ENCODE data around the gene SLC38A3.

SLC38A3 gene

GRCh38 chr3:50204804-50205412 is at the start of gene SLC38A3:
TSS of gene SLC38A3 (plus strand) at chr3:50205271. CDS start at chr3:50214200, 8,929 bp downstream.
- Histone ChIP-seq H3K4me1 (ENCODE audit: control insufficient read depth, insufficient read depth, low read length) (peaks cover 5% of the 10 kb centered on the region; the same call in 1 of the 2 replicates), H3K36me3 (ENCODE audit: control insufficient read depth, insufficient read depth, low read length) (no peaks in the 10 kb centered on the region), H3K4me3 (ENCODE audit: low read depth, low read length) (peak within 1 kb of the TSS; percentile 72), H3K9ac (ENCODE audit: low read depth, low read length) (no peak within 1 kb of the TSS), H3K27me3 (ENCODE audit: control insufficient read depth, insufficient read depth, low read length) (peaks cover 30% of the 10 kb centered on the region), H3K9me3 (ENCODE audit: control insufficient read depth, insufficient read depth, low read length) (no peaks in the 10 kb centered on the region), H3K27ac (ENCODE audit: low read depth, low read length) (no peak within 1 kb of the TSS)

GRCh38 chr3:50155491-50155878 is 49.6 kb upstream of the SLC38A3 start:
- no peak overlapping the region for H3K27ac ChIP-seq (ENCODE audit: low read depth, low read length)
- H3K4me3 ChIP-seq (ENCODE audit: low read depth, low read length) = peak overlapping the region; percentile 82
- peaks cover 39% of the 10 kb centered on the region for H3K4me1 ChIP-seq (ENCODE audit: control insufficient read depth, insufficient read depth, low read length)

GRCh38 chr3:50155891-50156290 is 49.2 kb upstream of the SLC38A3 start:
- peaks cover 16% of the 10 kb centered on the region for H3K36me3 ChIP-seq (ENCODE audit: control insufficient read depth, insufficient read depth, low read length)
- H3K27me3 ChIP-seq (ENCODE audit: control insufficient read depth, insufficient read depth, low read length) = peaks cover 27% of the 10 kb centered on the region
- H3K27ac ChIP-seq (ENCODE audit: low read depth, low read length) = no peak overlapping the region
- peaks cover 39% of the 10 kb centered on the region for H3K4me1 ChIP-seq (ENCODE audit: control insufficient read depth, insufficient read depth, low read length)
- no peaks in the 10 kb centered on the region for H3K9me3 ChIP-seq (ENCODE audit: control insufficient read depth, insufficient read depth, low read length)
- peak overlapping the region; percentile 82 for H3K4me3 ChIP-seq (ENCODE audit: low read depth, low read length)
- H3K9ac ChIP-seq (ENCODE audit: low read depth, low read length) = no peak overlapping the region

More at GRCh38 chr3:50155491-50155878, 49.6 kb upstream of the SLC38A3 start:
- Histone ChIP-seq H3K9me3 (ENCODE audit: control insufficient read depth, insufficient read depth, low read length) (no peaks in the 10 kb centered on the region), H3K27me3 (ENCODE audit: control insufficient read depth, insufficient read depth, low read length) (peaks cover 27% of the 10 kb centered on the region), H3K9ac (ENCODE audit: low read depth, low read length) (no peak overlapping the region), H3K36me3 (ENCODE audit: control insufficient read depth, insufficient read depth, low read length) (peaks cover 15% of the 10 kb centered on the region)

GRCh38 chr3:50156549-50157493 is 48.2 kb upstream of the SLC38A3 start:
- Histone ChIP-seq H3K9ac (ENCODE audit: low read depth, low read length) (peak overlapping the region; percentile 10; the same call in 1 of the 2 replicates), H3K36me3 (ENCODE audit: control insufficient read depth, insufficient read depth, low read length) (peaks cover 24% of the 10 kb centered on the region), H3K27me3 (ENCODE audit: control insufficient read depth, insufficient read depth, low read length) (peaks cover 27% of the 10 kb centered on the region), H3K9me3 (ENCODE audit: control insufficient read depth, insufficient read depth, low read length) (no peaks in the 10 kb centered on the region), H3K4me3 (ENCODE audit: low read depth, low read length) (peak overlapping the region; percentile 82), H3K27ac (ENCODE audit: low read depth, low read length) (no peak overlapping the region), H3K4me1 (ENCODE audit: control insufficient read depth, insufficient read depth, low read length) (peaks cover 31% of the 10 kb centered on the region; the same call in 1 of the 2 replicates)

GRCh38 chr3:50157827-50158529 is 47.1 kb upstream of the SLC38A3 start:
- Histone ChIP-seq H3K4me3 (ENCODE audit: low read depth, low read length) (no peak overlapping the region), H3K9ac (ENCODE audit: low read depth, low read length) (no peak overlapping the region), H3K4me1 (ENCODE audit: control insufficient read depth, insufficient read depth, low read length) (peaks cover 29% of the 10 kb centered on the region; the same call in 1 of the 2 replicates), H3K27me3 (ENCODE audit: control insufficient read depth, insufficient read depth, low read length) (peaks cover 26% of the 10 kb centered on the region), H3K9me3 (ENCODE audit: control insufficient read depth, insufficient read depth, low read length) (no peaks in the 10 kb centered on the region), H3K36me3 (ENCODE audit: control insufficient read depth, insufficient read depth, low read length) (peaks cover 34% of the 10 kb centered on the region), H3K27ac (ENCODE audit: low read depth, low read length) (no peak overlapping the region)

GRCh38 chr3:50158530-50159146 is 46.4 kb upstream of the SLC38A3 start:
- no peak overlapping the region for H3K9ac ChIP-seq (ENCODE audit: low read depth, low read length)
- no peak overlapping the region for H3K4me3 ChIP-seq (ENCODE audit: low read depth, low read length)
- H3K27ac ChIP-seq (ENCODE audit: low read depth, low read length) = no peak overlapping the region
- H3K36me3 ChIP-seq (ENCODE audit: control insufficient read depth, insufficient read depth, low read length) = peaks cover 37% of the 10 kb centered on the region
- H3K9me3 ChIP-seq (ENCODE audit: control insufficient read depth, insufficient read depth, low read length) = no peaks in the 10 kb centered on the region
- peaks cover 29% of the 10 kb centered on the region; the same call in 1 of the 2 replicates for H3K4me1 ChIP-seq (ENCODE audit: control insufficient read depth, insufficient read depth, low read length)
- peaks cover 19% of the 10 kb centered on the region for H3K27me3 ChIP-seq (ENCODE audit: control insufficient read depth, insufficient read depth, low read length)

- Histone ChIP-seq H3K4me3 (ENCODE audit: low read depth, low read length) (no peak overlapping the region), H3K9ac (ENCODE audit: low read depth, low read length) (no peak overlapping the region), H3K27me3 (ENCODE audit: control insufficient read depth, insufficient read depth, low read length) (peaks cover 10% of the 10 kb centered on the region), H3K27ac (ENCODE audit: low read depth, low read length) (no peak overlapping the region), H3K4me1 (ENCODE audit: control insufficient read depth, insufficient read depth, low read length) (peaks cover 33% of the 10 kb centered on the region; the same call in 1 of the 2 replicates), H3K9me3 (ENCODE audit: control insufficient read depth, insufficient read depth, low read length) (no peaks in the 10 kb centered on the region), H3K36me3 (ENCODE audit: control insufficient read depth, insufficient read depth, low read length) (peaks cover 43% of the 10 kb centered on the region)
These were observed 44.5 kb upstream of the SLC38A3 start for GRCh38 chr3:50160561-50160983.

- Histone ChIP-seq H3K27me3 (ENCODE audit: control insufficient read depth, insufficient read depth, low read length) (peaks cover 3% of the 10 kb centered on the region; the same call in 1 of the 2 replicates), H3K4me3 (ENCODE audit: low read depth, low read length) (no peak overlapping the region), H3K27ac (ENCODE audit: low read depth, low read length) (peak overlapping the region; percentile 23), H3K36me3 (ENCODE audit: control insufficient read depth, insufficient read depth, low read length) (peaks cover 43% of the 10 kb centered on the region), H3K4me1 (ENCODE audit: control insufficient read depth, insufficient read depth, low read length) (peaks cover 36% of the 10 kb centered on the region), H3K9ac (ENCODE audit: low read depth, low read length) (no peak overlapping the region), H3K9me3 (ENCODE audit: control insufficient read depth, insufficient read depth, low read length) (no peaks in the 10 kb centered on the region)
These were observed 43.8 kb upstream of the SLC38A3 start for GRCh38 chr3:50161320-50161719.

- no peak overlapping the region for H3K4me3 ChIP-seq (ENCODE audit: low read depth, low read length)
- peaks cover 43% of the 10 kb centered on the region for H3K36me3 ChIP-seq (ENCODE audit: control insufficient read depth, insufficient read depth, low read length)
- no peak overlapping the region for H3K27ac ChIP-seq (ENCODE audit: low read depth, low read length)
- no peaks in the 10 kb centered on the region for H3K9me3 ChIP-seq (ENCODE audit: control insufficient read depth, insufficient read depth, low read length)
- no peak overlapping the region for H3K9ac ChIP-seq (ENCODE audit: low read depth, low read length)
- H3K4me1 ChIP-seq (ENCODE audit: control insufficient read depth, insufficient read depth, low read length) = peaks cover 37% of the 10 kb centered on the region
- H3K27me3 ChIP-seq (ENCODE audit: control insufficient read depth, insufficient read depth, low read length) = no peaks in the 10 kb centered on the region
These were observed 42.8 kb upstream of the SLC38A3 start for GRCh38 chr3:50162034-50162883.

Measured in HUES48 (cell line).